Activated T-helper 1 cell treated with anti-CD3 and anti-CD28 coated beads, Interleukin-2, amount 50 U/mL, for 16 hours (primary cell): ENCODE results near the gene STAT3.
"Not testable (repeated sequence)": the region's sequence is repeated elsewhere in the genome, so short reads cannot be mapped to it uniquely, and the experiment has no call there.

Experiments
- DNase-seq, 2 donors: peaks; one replicate each; pipeline ENCODE4 v3.0.0-alpha.2; 2020; ENCODE audit warnings: low read depth in 1 of 2, low spot score in 1 of 2

The STAT3 gene

GRCh38 chr17:42264366-42264765 lies 123.9 kb downstream of the STAT3 start:
- not testable (repeated sequence) for DNase-seq
